Aorta (tissue), 5 donors: ENCODE results near the gene P2RY6. TPM values are rescaled to one million over a fixed set of nuclear protein-coding genes. Genes with fewer than 3 reads are reported as not detected.

Source experiments
- ATAC-seq: fragments of 200-7000 bp; cut with Tn5 transposase; one replicate; pipeline ENCODE4 v1.9.1; 2022; ENCODE audit warnings: moderate library complexity; ENCODE audit not compliant: low FRiP score
- DNase-seq, 2 donors: peaks; one replicate each; pipeline ENCODE4 v3.0.0-alpha.2; 2020
- H3K27ac ChIP-seq, 2 donors: one replicate each; pipeline ENCODE4 v1.5.1; 2013; ENCODE audit warnings: low read length in 2 of 2, mild to moderate bottlenecking in 2 of 2, moderate library complexity in 2 of 2, control low read depth in 1 of 2, inconsistent platforms in 1 of 2, low read depth in 1 of 2
- H3K27me3 ChIP-seq, 2 donors: one replicate each; pipeline ENCODE4 v1.6.1; 2013; ENCODE audit warnings: control low read depth in 1 of 2, low read length in 1 of 2, mild to moderate bottlenecking in 1 of 2, moderate library complexity in 1 of 2; ENCODE audit not compliant: insufficient read depth in 2 of 2, control insufficient read depth in 1 of 2
- H3K36me3 ChIP-seq, 2 donors: one replicate each; pipeline ENCODE4 v1.6.1; 2013; ENCODE audit warnings: control low read depth in 1 of 2, low read length in 1 of 2, mild to moderate bottlenecking in 1 of 2; ENCODE audit not compliant: insufficient read depth in 2 of 2, control insufficient read depth in 1 of 2
- H3K4me1 ChIP-seq, 2 donors: one replicate each; pipeline ENCODE4 v1.6.1; 2013; ENCODE audit warnings: low read length in 2 of 2, control low read depth in 1 of 2, mild to moderate bottlenecking in 1 of 2, moderate library complexity in 1 of 2; ENCODE audit not compliant: insufficient read depth in 2 of 2, control insufficient read depth in 1 of 2
- H3K4me3 ChIP-seq, 2 donors: one replicate each; pipeline ENCODE4 v1.5.1; 2013; ENCODE audit warnings: low read length in 2 of 2, control low read depth in 1 of 2, mild to moderate bottlenecking in 1 of 2
- H3K9me3 ChIP-seq: one replicate; pipeline ENCODE4 v1.6.1; 2013; ENCODE audit warnings: mild to moderate bottlenecking, low read length; ENCODE audit not compliant: control insufficient read depth
- WGBS, 2 donors: extraction: QIAGEN DNeasy Blood & Tissue Kit; methylation state at CpG; one replicate each; pipeline ENCODE4 v1.1.7; 2013; 5-methylcytosine and 5-hydroxymethylcytosine counted together
- intact Hi-C, 2 donors: fragments of 100-400 bp; cut with DNase I; formaldehyde crosslinking; loops; one replicate each; pipeline versions ENCODE4 v1.14.2 to v1.15.0; 2022
- polyA plus RNA-seq, 2 donors: library from polyadenylated mRNA; stranded (reverse); fragments of 200-250 nt; gene quantifications; one replicate each; pipeline ENCODE4 v1.2.3, GENCODE V29; 2013
- total RNA-seq, 2 donors: library from RNA; stranded (reverse); fragmentation: NEBNext Ultra II Directional; extraction: Animal tissue kit (Norgen Biotek cat#: 25700); gene quantifications; one replicate each; pipeline ENCODE4 v1.2.1, GENCODE V29; 2021
- donor health status: healthy with polysubstance abuse.
- donor health status: Bipolar disorder and iron deficiency.
- donor health status: DM: no; HTN: no; CAD: no.
- donor health status: DM: no; HTN: no; CAD: no.
- donor health status: DM: yes; HTN: yes; CAD: no.

Gene P2RY6
- total and polyA plus RNA-seq, 4 donors = 2.5 to 12.0 (median 5.2) TPM

GRCh38 chr11:73265853-73266645 is 6.1 kb upstream of the P2RY6 start:
- Histone ChIP-seq H3K27ac (peak overlapping the region; percentile 55 to 58), H3K9me3 (no peaks in the 10 kb centered on the region), H3K36me3 (no peaks in the 10 kb centered on the region), H3K4me1 (peaks cover 0 to 2% of the 10 kb centered on the region in 2 donors), H3K4me3 (no peak overlapping the region), H3K27me3 (no peaks in the 10 kb centered on the region)
- ATAC-seq (no peak), DNase-seq (peak in 1 of 2 donors; percentile 64)
- intact Hi-C loops = no loop called here
- WGBS, 2 donors = 44 to 48% methylated on average over 3 of the region's 3 CpGs

DNA sequence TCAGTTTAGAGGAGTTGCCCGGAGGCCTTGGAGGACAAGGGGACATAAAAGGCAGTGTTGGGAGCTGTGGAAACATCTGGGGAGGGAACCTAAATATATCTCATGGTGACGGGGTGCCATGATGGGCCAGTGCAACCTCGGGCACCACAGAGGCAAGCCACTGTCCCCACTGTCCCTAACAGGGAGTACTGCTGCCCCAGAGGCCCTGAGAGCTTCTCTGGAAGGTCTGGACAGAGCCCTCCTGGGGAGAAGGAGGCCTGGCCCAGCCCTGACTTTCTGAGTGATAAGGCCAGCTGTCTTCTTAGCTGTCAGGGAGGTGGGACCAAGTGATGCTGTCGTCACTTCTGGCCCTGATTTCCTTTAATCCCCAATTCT is 5.5 kb upstream of the P2RY6 start:
- Histone ChIP-seq H3K4me3 (no peak overlapping the region), H3K9me3 (no peaks in the 10 kb centered on the region), H3K4me1 (peaks cover 0 to 2% of the 10 kb centered on the region in 2 donors), H3K27ac (peak overlapping the region; percentile 55 to 58), H3K27me3 (no peaks in the 10 kb centered on the region), H3K36me3 (no peaks in the 10 kb centered on the region)
- intact Hi-C loops = no loop called here
- peak; percentile 55 for ATAC-seq
- peak in 1 of 2 donors; percentile 33 for DNase-seq
- 51 to 52% methylated on average over 4 of the region's 4 CpGs for WGBS, 2 donors

- no peak overlapping the region for H3K4me3 ChIP-seq
- H3K36me3 ChIP-seq = no peaks in the 10 kb centered on the region
- DNase-seq (peak in 1 of 2 donors; percentile 27), ATAC-seq (no peak)
- H3K27me3 ChIP-seq = no peaks in the 10 kb centered on the region
- intact Hi-C loops = no loop called here
- WGBS, 2 donors = 74 to 83% methylated on average over 3 of the region's 3 CpGs
- no peaks in the 10 kb centered on the region for H3K9me3 ChIP-seq
- peak overlapping the region in 1 of 2 donors; percentile 58 for H3K27ac ChIP-seq
- H3K4me1 ChIP-seq = peaks cover 0 to 2% of the 10 kb centered on the region in 2 donors
Observed at GRCh38 chr11:73267122-73267846, 4.9 kb upstream of the P2RY6 start.

DNA sequence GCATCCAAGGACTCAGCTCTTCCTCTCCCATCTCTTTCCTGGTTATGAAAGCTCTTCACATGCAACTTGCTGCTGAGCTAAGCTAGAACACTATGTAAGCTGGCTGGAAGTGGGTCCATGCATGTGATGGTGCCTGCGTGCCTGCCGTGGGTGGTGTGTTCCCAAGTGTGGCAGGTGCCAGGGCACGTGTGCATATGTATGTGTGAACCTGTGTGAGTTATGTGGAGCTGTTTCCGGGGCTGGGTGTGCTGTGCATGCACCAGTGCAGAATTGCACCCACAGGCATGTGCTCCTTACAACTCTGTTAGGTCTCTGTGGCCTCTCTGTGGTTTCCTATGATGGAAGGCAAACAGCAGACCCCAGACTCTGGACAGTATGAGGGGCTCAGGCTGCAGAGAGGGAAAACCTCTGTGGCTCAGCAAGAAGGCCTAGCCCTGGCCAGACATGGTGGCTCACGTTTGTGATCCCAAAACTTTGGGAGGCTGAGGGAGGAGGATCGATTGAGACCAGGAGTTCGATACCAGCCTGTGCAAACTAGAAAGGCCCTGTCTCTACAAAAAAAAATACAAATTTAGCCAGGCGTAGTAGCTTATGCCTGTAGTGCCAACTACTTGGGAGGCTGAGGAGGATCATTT is 4.1 kb upstream of the P2RY6 start:
- Histone ChIP-seq H3K4me3 (no peak overlapping the region), H3K4me1 (peaks cover 0 to 2% of the 10 kb centered on the region in 2 donors), H3K27ac (no peak overlapping the region), H3K36me3 (no peaks in the 10 kb centered on the region), H3K9me3 (no peaks in the 10 kb centered on the region), H3K27me3 (no peaks in the 10 kb centered on the region)
- ATAC-seq (no peak), DNase-seq (peak in 1 of 2 donors; percentile 63)
- intact Hi-C loops = no loop called here
- WGBS, 2 donors = 91 to 92% methylated on average over 8 of the region's 8 CpGs

DNA sequence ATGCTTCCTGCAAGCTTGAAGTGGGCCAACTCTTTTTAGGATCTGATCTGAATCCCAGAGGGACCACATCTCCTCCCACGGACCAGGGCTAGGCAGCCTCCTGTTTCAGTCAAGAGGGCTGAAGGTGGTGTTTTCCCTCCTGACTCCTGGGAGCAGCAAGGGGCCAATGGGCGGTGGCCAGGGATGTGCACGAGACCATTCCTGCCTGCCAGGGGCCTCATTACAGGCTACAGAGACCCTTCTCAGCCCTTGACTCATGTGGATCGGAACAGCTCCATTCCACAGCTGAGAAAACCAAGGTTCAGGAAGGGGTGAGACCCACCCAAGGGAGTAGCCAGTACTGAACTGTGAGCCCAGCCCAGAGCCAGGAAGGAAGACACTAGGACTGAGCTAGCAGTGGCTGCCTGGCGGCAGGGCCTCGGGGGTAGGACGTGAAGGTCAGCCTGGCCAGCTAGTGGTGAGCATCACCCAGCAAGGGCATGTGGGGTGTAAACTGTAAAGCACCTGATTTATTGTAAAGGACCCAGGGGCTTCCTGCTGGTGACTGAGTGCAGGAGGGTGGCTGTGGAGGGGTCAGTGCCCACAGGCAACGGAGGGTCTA is 3.4 kb upstream of the P2RY6 start:
- DNase-seq = peak in 1 of 2 donors; percentile 55
- Histone ChIP-seq H3K27ac (no peak overlapping the region), H3K9me3 (no peaks in the 10 kb centered on the region), H3K4me1 (peaks cover 0 to 2% of the 10 kb centered on the region in 2 donors), H3K4me3 (no peak overlapping the region), H3K36me3 (no peaks in the 10 kb centered on the region), H3K27me3 (no peaks in the 10 kb centered on the region)
- intact Hi-C loops = no loop called here
- ATAC-seq = no peak
- 95 to 98% methylated on average over 8 of the region's 8 CpGs for WGBS, 2 donors

DNA sequence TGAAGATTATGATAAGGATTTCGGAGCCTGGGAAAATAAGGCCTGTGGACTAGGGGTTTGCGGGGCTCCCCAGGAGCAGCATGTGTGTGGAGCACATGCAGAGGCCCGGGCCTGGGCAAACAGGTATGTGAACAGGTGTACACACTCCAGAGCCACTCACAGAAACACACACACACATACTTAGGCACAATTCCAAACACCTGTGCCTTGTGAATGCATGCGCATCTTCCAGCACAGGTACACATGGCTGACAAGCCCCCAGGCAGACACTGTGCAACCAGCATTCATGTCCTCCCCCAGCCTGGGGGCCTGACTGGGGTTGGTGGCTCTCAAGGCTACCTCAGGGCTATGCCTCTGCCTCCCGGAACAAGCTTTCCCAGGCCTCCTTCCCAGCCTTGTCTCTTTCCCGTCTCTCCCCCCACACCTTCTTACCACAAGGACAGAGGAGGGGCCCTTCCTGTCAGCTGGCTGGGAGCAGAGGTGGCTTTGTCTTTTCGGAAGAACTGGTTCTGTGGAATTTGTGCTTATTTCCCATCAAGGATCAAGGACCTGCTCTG is 2.6 kb upstream of the P2RY6 start:
- 92 to 96% methylated on average over 7 of the region's 7 CpGs for WGBS, 2 donors
- no peak for ATAC-seq
- Histone ChIP-seq H3K27me3 (no peaks in the 10 kb centered on the region), H3K36me3 (no peaks in the 10 kb centered on the region), H3K27ac (no peak overlapping the region), H3K9me3 (no peaks in the 10 kb centered on the region), H3K4me3 (no peak overlapping the region), H3K4me1 (peaks cover 0 to 2% of the 10 kb centered on the region in 2 donors)
- intact Hi-C loops = no loop called here
- DNase-seq = peak in 1 of 2 donors; percentile 45

DNA sequence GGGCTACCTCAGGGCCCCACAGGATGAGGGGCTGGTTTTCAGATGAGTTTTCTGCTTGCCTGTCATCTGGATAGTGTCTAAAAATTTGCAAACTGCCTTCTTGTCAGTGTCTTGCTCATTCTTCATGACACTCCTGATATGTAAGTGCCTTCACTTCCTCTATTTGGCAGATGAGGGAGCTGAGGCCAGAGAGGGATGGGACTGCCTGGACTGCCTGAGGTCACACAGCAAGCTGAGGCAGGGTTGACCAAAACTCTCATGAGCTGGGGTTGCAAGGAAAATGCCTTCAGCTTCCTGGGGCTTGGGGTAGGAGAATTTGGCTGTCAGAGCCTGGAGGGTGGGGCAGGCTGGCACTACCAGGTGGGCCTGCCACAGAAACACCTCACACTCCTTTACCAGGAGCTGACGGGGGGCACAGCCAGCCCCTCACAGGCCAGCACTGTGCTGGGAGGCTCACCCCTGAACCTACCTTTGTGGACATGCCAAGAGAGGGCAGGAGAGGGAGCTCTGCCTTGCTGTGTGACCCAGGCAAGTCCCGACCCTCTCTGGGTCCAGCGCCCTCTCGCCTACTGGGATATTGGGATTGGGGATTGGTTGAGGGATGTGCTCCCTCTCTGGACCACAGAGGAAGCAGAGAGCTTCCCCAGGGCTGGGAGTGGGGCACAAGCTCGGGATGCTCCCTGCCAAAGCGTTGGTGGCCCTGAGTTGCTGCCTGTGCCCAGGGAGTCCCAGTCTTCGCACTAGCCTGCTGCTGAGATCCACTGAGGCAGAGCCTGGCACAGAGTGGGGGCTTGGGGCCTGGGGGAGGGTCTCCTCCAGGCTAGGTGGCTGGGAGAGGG is 1.9 kb upstream of the P2RY6 start:
- DNase-seq = peak in 1 of 2 donors; percentile 58
- no peak overlapping the region for H3K27ac ChIP-seq
- no peaks in the 10 kb centered on the region for H3K36me3 ChIP-seq
- H3K4me3 ChIP-seq = no peak overlapping the region
- peaks cover 0 to 2% of the 10 kb centered on the region in 2 donors for H3K4me1 ChIP-seq
- intact Hi-C loops = no loop called here
- no peak for ATAC-seq
- WGBS, 2 donors = 95 to 97% methylated on average over 7 of the region's 7 CpGs
- no peaks in the 10 kb centered on the region for H3K9me3 ChIP-seq
- no peaks in the 10 kb centered on the region for H3K27me3 ChIP-seq
